Measurements from ENCODE around the gene CATSPERE.

GRCh38 chr1:244645414-244645813 lies 184.3 kb downstream of the CATSPERE start:
- TF ChIP-seq CTCF (IDR thresholded peaks at IDR 0.05) (no peak), POLR2A (IDR thresholded peaks at IDR 0.05) (no peak)
